Stimulated activated memory B cell treated with anti-CD40 and anti-IgM and Interleukin-4, amounts not matched to agents 10 μg/mL and 1 μg/mL and 100 μg/mL, for 72 hours (primary cell): ENCODE measurements around the gene EFCAB12.

Experiments
- ATAC-seq: fragments of 150-1000 bp; cut with Tn5 transposase; 2 replicates; pipeline ENCODE4 v1.10.0; 2021
- H3K27ac Mint-ChIP-seq: one replicate; pipeline ENCODE4 v1.8.0; 2022; ENCODE audit warnings: mild to moderate bottlenecking, mixed read lengths
- H3K27me3 Mint-ChIP-seq: one replicate; pipeline ENCODE4 v1.8.0; 2022; ENCODE audit warnings: mixed read lengths
- H3K36me3 Mint-ChIP-seq: one replicate; pipeline ENCODE4 v1.8.0; 2022; ENCODE audit warnings: mixed read lengths
- H3K4me1 Mint-ChIP-seq: one replicate; pipeline ENCODE4 v1.8.0; 2022; ENCODE audit warnings: mixed read lengths
- H3K4me3 Mint-ChIP-seq: one replicate; pipeline ENCODE4 v1.8.0; 2022; ENCODE audit warnings: mild to moderate bottlenecking, moderate library complexity, mixed read lengths
- H3K9me3 Mint-ChIP-seq: one replicate; pipeline ENCODE4 v1.8.0; 2022; ENCODE audit warnings: mixed read lengths

Gene EFCAB12

DNA sequence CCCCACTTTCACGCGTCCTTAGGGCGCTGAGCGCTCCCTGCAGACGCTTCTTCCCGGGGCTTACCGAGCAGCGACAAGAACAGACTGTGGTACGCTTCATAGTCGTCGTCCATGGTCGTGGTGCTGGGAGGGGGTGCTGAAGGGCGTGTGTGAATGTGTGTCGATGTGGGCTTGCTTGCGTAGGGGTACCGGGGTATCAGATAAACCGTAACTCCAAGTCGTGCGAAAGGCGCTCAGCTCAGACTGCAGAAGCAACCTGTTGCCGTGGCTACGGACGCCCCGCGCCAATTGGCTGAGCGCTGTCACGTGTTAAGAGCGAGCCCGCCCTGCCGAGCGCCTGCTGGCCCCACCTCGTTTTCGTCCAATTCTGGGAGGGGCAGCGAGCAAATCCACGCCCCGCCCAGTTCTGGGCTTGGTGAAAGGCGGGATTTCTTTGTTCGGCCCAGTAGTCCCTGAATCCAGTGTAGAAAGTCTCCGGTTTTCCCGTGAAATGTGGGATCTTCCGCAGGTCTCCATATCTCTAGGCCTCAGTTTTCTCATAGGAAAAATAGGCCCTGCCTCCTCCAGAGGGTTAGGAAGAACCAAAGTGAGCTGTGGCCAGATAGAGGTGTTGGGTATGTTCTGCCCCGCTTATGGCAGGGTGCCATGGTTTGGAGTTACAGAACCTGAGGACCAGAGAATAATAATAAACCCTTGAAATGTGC, at the start of gene EFCAB12:
Gene EFCAB12, minus strand, starts transcription at position 261 of the 704 bp plus-strand sequence. Its CDS starts 148 bp downstream, at position 113.
- Mint-ChIP-seq H3K36me3 (peaks cover 53% of the 10 kb centered on the region), H3K27ac (peak within 1 kb of the TSS; percentile 34), H3K4me1 (peaks cover 43% of the 10 kb centered on the region)

DNA sequence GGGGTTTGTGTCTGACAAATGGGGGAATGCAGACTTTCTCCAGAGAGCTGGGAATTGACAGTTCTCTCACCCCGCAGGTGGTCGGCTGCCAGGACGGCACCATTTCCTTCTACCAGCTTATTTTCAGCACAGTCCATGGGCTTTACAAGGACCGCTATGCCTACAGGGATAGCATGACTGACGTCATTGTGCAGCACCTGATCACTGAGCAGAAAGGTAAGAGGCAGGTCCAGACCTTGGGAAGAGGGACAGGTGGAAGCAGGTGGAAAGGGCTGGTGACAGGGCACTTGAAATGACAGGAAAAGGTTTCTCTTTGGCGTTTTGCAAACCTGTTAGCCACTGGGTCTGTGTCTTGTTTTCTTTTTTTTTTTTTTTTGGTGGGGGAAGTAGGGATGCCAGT, 48.1 kb upstream of the EFCAB12 start:
- no peak overlapping the region for H3K4me3 Mint-ChIP-seq
- no peak overlapping the region for H3K27ac Mint-ChIP-seq
- H3K4me1 Mint-ChIP-seq: no peaks in the 10 kb centered on the region
- H3K36me3 Mint-ChIP-seq: peaks cover 50% of the 10 kb centered on the region
- H3K9me3 Mint-ChIP-seq: no peaks in the 10 kb centered on the region
- H3K27me3 Mint-ChIP-seq: no peaks in the 10 kb centered on the region
- ATAC-seq: no peak

More for the DNA sequence above, at the start of gene EFCAB12:
- Mint-ChIP-seq H3K9me3 (peaks cover 7% of the 10 kb centered on the region), H3K4me3 (peak within 1 kb of the TSS; percentile 76), H3K27me3 (no peaks in the 10 kb centered on the region)
- peak; percentile 98 for ATAC-seq

DNA sequence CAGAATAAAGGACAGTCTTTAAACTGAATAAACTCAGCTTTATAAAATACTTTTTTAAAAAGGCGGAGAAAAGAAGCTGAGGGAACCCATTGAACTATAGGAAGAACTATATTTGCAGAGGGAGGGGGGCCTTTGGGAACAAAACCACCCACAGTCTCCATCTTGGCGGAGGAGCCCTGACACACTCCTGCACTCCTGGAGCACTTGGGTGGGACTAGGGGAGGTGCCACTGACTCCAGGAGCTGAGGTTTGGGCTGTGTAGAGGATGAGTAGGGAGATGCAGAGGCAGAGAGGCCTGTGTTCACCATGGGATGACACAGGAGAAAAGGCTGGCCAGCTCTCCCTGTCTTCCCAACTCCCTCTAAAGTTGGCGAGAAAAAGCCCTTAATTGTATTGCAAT, 47.4 kb upstream of the EFCAB12 start:
- H3K9me3 Mint-ChIP-seq: no peaks in the 10 kb centered on the region
- no peak overlapping the region for H3K27ac Mint-ChIP-seq
- no peak for ATAC-seq
- H3K36me3 Mint-ChIP-seq: peaks cover 50% of the 10 kb centered on the region
- no peak overlapping the region for H3K4me3 Mint-ChIP-seq
- no peaks in the 10 kb centered on the region for H3K4me1 Mint-ChIP-seq
- no peaks in the 10 kb centered on the region for H3K27me3 Mint-ChIP-seq

DNA sequence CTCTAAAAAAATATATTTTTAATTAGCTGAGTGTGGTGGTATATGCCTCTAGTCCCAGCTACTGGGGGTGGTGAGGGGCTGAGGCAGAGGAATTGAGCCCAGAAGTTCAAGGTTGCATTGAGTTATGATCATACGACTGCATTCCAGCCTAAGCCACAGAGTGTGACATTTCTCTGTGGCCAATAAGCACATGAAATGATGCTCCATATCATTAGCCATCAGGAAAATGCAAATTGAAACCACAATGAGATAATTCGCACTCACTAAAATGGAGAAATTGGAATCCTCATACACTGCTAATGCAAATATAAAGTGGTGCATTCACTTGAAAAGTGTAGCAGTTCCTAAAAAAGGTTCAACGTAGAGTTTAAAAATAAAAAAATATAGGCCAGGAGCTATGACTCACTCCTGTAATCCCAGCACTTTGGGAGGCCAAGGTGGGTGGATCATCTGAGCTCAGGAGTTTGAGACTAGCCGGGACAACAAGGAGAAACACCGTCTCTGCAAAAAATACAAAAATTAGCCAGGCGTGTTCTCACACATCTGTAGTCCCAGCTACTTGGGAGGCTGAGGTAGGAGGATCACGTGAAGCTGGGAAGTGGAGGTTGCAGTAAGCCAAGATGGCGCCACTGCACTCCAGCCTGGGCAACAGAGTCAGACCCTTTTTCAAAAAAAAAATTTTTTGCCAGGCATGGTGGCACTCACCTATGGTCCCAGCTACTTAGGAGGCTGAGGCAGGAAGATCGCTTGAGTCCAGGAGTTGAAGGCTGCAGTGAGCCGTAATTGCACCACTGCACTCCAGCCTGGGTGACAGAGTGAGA, 46.8 kb upstream of the EFCAB12 start:
- Mint-ChIP-seq H3K36me3 (peaks cover 45% of the 10 kb centered on the region), H3K27me3 (no peaks in the 10 kb centered on the region), H3K4me3 (no peak overlapping the region), H3K27ac (no peak overlapping the region), H3K4me1 (no peaks in the 10 kb centered on the region), H3K9me3 (no peaks in the 10 kb centered on the region)
- ATAC-seq: no peak

DNA sequence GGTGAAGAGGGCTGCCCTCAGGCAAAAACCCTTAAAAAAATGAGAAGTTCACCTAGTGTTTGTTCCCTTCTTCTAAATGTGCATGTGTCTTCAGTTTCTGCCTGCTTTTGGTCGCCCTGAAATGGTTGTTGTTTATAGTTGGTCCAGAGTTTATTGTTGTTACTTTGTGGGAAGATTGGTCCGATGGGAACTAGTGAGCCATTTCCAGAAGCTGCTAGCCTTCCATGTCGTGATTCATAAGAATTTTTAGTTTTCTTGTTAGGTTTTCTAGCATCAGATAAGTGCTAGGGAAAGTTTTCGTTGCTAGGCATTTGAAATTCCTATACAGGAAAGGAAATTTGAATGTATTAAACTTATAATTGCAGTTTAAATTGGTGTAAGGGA, 45.3 kb upstream of the EFCAB12 start:
- no peak overlapping the region for H3K4me3 Mint-ChIP-seq
- no peaks in the 10 kb centered on the region for H3K27me3 Mint-ChIP-seq
- no peaks in the 10 kb centered on the region for H3K9me3 Mint-ChIP-seq
- no peak for ATAC-seq
- no peak overlapping the region for H3K27ac Mint-ChIP-seq
- no peaks in the 10 kb centered on the region for H3K4me1 Mint-ChIP-seq
- peaks cover 43% of the 10 kb centered on the region for H3K36me3 Mint-ChIP-seq

DNA sequence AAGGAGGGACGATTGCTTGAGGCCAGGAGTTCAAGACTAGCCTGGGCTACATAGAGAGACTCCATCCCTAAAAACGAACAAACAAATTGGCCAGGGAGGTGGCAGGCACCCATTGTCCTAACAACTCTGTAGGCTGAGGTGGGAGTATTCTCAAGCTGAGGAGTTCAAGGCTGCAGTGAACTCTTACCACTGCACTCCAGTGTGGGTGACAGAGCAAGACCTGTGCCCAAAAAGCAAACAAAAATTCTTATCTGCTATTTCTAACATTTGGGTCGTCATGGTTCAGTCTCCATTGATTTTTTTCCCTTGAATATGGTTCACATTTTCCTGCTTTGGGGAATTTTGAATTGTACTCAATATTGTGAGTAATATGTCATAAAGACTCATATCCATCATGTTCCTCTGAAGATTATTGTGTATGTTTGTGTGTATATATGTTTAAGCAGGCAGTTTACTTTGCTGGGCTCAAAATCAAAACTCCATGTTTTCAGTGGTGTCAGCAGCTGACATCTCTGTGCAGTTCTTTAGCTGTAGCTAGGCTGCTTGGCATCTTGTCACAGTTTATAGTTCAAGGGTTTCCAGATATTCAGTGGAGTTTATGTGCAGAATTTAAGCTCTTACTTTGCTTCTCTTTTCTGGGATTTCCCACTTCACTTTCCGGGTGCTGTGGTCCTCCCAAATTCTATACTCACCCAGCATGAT, 44.8 kb upstream of the EFCAB12 start:
- Mint-ChIP-seq H3K27ac (no peak overlapping the region), H3K4me1 (no peaks in the 10 kb centered on the region), H3K36me3 (peaks cover 43% of the 10 kb centered on the region), H3K4me3 (no peak overlapping the region), H3K27me3 (no peaks in the 10 kb centered on the region), H3K9me3 (no peaks in the 10 kb centered on the region)
- ATAC-seq: no peak

DNA sequence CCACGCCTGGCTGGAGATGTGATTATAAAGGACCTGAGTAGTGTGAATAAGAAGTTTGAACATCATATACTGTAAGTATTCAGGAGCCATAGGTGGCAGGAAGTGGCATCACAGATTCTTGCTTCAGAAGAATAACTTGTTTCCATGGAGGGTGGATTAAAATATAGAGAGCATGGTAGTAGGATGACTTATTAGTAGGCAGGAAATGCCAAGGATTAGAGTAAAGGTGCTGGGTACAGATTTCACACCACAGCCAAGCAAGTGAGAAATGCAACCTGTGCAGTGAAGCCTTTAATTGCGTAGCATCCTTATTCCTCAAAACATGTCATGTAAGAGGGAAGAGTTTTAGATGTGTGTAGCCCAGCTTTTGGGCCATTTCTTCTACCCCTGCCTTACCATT, 42.4 kb upstream of the EFCAB12 start:
- Mint-ChIP-seq H3K27me3 (no peaks in the 10 kb centered on the region), H3K4me1 (no peaks in the 10 kb centered on the region), H3K9me3 (no peaks in the 10 kb centered on the region), H3K4me3 (no peak overlapping the region), H3K36me3 (peaks cover 29% of the 10 kb centered on the region), H3K27ac (no peak overlapping the region)
- ATAC-seq: no peak

DNA sequence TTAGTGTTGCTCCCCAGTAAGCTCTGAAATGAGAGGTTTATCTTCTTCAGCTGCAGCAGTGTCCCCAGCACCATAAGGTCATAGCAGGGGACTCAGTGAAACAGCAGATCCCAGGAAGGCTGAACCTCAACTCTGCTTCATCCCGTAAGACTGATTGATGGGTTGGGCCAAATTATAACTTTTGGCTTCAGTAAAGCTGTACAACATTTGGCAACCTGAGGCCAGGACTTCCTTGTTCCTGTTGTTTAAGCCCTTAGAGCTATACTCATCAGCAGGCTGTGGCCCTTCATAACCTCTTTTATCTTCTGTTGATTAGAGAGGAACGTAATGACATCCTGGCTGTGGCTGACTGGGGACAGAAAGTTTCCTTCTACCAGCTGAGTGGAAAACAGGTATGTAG, 40.6 kb upstream of the EFCAB12 start:
- Mint-ChIP-seq H3K9me3 (no peaks in the 10 kb centered on the region), H3K36me3 (peaks cover 23% of the 10 kb centered on the region), H3K27ac (no peak overlapping the region), H3K4me3 (no peak overlapping the region), H3K4me1 (no peaks in the 10 kb centered on the region), H3K27me3 (no peaks in the 10 kb centered on the region)
- ATAC-seq: no peak

DNA sequence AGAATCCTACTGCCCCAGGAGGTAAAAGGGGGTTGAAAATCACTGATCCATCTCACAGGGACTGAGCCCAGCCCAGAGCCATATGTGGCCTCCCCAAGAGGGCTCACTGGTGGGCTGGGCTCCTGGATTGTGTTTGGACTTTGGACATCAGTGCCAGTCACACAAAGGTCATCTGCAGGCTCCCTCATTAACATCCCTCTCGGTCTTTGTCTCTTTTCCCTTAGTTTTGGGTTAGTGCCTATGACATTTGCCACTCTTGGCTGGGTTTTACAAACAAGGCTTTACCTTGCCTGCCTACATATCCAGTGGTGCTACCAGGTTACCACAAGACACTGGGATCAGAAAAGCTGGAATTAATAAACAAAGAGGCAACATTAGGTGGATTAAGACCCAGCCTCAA, 39.5 kb upstream of the EFCAB12 start:
- H3K27ac Mint-ChIP-seq: no peak overlapping the region
- H3K27me3 Mint-ChIP-seq: no peaks in the 10 kb centered on the region
- no peak overlapping the region for H3K4me3 Mint-ChIP-seq
- H3K36me3 Mint-ChIP-seq: peaks cover 22% of the 10 kb centered on the region
- ATAC-seq: no peak
- H3K4me1 Mint-ChIP-seq: no peaks in the 10 kb centered on the region
- H3K9me3 Mint-ChIP-seq: no peaks in the 10 kb centered on the region

DNA sequence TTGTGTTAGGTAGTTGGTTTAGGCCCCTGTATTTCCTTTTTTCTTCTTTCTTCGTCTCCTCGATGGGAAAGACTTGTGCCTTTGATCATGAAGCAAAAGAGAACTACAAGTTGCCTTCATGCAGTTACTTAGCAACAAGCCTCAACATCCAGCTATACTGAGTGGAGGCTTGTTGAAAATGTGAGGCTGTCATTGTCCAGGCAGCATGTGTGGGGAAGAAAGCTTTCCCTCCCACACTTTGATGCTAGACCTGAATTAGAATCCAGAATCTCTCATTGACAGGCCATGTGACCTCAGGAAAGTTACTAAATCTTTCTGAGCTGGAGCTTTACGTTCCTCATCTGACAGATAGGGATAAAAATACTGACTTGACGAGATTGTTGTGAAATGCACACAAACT, 35.3 kb upstream of the EFCAB12 start:
- ATAC-seq: no peak
- Mint-ChIP-seq H3K4me3 (no peak overlapping the region), H3K27ac (peak overlapping the region; percentile 8), H3K27me3 (no peaks in the 10 kb centered on the region), H3K36me3 (peaks cover 25% of the 10 kb centered on the region), H3K4me1 (peaks cover 11% of the 10 kb centered on the region), H3K9me3 (peaks cover 3% of the 10 kb centered on the region)

DNA sequence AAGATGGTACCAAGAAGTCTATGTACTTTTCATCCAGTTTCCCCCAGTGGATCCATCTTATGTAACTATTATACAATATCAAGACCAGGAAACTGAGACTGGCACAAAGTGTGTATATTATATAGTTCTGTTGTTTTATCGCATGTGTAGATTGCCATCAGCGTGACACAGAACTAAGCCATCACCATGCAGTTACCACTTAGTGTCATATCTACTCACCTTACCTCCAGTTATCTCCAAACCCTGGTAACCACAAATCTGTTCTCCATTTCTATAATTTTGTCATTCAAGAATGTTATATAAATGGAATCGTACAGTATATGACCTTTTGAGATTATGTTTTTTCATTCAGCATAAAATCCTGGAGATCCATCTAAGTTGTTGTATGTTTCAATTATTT, 34.7 kb upstream of the EFCAB12 start:
- Mint-ChIP-seq H3K27me3 (no peaks in the 10 kb centered on the region), H3K4me1 (peaks cover 11% of the 10 kb centered on the region), H3K36me3 (peaks cover 25% of the 10 kb centered on the region), H3K27ac (no peak overlapping the region), H3K9me3 (peaks cover 3% of the 10 kb centered on the region), H3K4me3 (no peak overlapping the region)
- ATAC-seq: no peak

DNA sequence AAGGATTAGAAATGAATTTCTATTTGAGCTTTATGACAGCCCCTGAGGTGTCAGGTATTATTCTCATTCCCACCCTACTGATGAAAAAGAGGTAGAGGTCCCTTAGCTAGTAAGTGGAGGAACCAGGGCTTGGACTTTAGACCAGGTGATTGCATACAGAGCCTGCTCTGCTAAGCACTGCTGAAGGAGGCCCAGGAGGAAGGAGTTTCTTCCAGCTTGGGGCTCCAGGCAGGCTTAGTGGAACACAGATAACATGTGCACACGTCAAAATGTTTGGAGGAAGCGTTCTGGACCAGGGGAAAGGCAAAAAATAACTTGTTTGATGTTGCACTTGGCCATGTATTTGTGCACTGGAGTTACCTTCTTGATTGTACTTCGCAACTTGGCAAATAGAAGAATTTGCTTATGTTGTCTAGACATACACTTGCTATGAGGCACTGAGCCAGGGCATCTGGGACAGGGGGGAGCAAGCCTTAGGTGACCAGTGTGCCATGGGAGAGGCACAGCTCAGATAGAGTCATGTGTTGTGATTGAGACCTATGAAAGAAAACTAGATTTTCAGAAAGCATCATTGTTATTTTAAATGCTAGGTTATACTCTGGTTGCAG, 34.0 kb upstream of the EFCAB12 start:
- Mint-ChIP-seq H3K36me3 (peaks cover 23% of the 10 kb centered on the region), H3K4me3 (no peak overlapping the region), H3K27me3 (no peaks in the 10 kb centered on the region), H3K4me1 (peaks cover 11% of the 10 kb centered on the region), H3K27ac (no peak overlapping the region), H3K9me3 (peaks cover 3% of the 10 kb centered on the region)
- no peak for ATAC-seq

DNA sequence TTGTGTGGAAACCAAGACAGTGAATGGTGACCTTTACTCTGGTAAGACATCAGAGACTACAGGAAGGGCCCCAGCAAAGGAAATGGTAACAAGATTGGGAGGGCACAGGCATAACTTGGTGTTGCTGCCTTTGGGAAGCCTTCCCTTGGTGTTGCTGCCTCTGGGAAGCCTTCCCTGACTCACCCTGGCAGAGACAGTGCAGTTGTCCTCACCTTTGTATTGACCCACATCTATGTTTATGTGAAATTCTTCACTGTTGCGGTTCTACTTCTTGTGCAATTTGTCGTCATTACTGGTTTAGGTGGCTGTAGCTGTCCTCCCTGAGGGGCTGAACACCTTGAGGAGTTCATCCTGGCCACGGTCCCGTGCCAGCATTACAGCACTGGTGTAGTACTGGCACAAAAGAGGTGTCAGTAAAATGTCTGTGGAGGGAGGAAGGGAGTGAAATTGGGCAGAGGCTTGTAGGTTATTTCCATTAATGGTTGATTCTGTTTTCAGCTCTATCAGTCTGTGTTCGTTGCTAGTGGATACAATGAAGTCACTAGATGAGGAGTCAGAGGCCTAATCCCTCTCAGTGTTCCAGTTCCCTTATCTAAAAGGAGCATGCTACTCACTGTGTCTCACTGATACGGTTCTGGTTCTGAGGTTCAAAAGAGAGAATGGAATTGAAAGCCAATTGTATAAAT, 33.2 kb upstream of the EFCAB12 start:
- H3K36me3 Mint-ChIP-seq: peaks cover 21% of the 10 kb centered on the region
- no peak overlapping the region for H3K4me3 Mint-ChIP-seq

DNA sequence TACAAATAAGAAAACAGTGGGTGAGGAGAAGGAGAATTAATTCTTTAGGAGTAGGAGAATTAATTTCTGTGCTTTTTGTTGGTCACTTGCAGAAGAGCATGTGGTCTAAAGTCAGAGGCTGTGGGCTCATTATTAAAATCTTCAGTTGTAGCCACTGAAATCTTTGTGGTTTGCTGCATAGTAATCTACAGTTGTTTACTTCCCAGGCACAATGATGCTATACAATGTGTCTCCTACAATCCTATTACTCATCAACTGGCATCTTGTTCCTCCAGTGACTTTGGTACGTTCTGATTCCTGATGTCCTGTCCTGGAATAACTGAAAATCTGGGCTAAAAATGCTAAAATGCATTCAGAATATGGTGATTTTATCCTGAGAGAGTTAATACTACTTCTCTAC, 32.6 kb upstream of the EFCAB12 start:
- H3K4me3 Mint-ChIP-seq: no peak overlapping the region
- peaks cover 3% of the 10 kb centered on the region for H3K9me3 Mint-ChIP-seq
- peaks cover 21% of the 10 kb centered on the region for H3K36me3 Mint-ChIP-seq
- H3K4me1 Mint-ChIP-seq: peaks cover 11% of the 10 kb centered on the region
- no peak overlapping the region for H3K27ac Mint-ChIP-seq
- ATAC-seq: no peak
- H3K27me3 Mint-ChIP-seq: no peaks in the 10 kb centered on the region

More for the DNA sequence above, 33.2 kb upstream of the EFCAB12 start:
- Mint-ChIP-seq H3K9me3 (peaks cover 3% of the 10 kb centered on the region), H3K27me3 (no peaks in the 10 kb centered on the region), H3K27ac (no peak overlapping the region), H3K4me1 (peaks cover 11% of the 10 kb centered on the region)
- ATAC-seq: no peak

DNA sequence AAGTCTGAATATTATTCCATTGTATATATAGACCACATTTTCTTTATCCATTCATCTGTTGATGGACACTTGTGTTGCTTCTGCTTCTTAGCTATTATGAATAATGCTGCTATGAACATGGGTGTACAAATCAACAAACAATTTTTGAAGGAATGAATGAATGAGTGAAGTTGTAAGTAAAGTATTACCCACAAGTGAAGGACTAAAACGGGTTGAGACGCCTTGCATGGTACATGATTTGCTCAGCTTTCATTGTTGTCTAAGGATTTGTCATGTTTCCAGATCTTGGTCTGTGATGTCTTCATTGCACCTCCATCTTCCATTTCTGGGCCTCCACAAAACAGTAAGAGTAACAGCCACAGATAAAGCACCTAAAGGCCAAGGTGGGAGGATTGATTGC, 32.1 kb upstream of the EFCAB12 start:
- ATAC-seq: no peak
- Mint-ChIP-seq H3K4me1 (peaks cover 11% of the 10 kb centered on the region), H3K9me3 (peaks cover 3% of the 10 kb centered on the region), H3K4me3 (no peak overlapping the region), H3K27ac (peak overlapping the region; percentile 22), H3K36me3 (peaks cover 21% of the 10 kb centered on the region), H3K27me3 (no peaks in the 10 kb centered on the region)
